PC-9 (cell line): ENCODE results near the gene RBM3.

Source experiments
- CTCF ChIP-seq: fragments of 200-600 bp; sonication (generic); conservative IDR thresholded peaks from 2 replicates; pipeline ENCODE4 v1.6.1; 2017; ENCODE audit warnings: mixed run types, antibody characterized with exemption, mild to moderate bottlenecking, moderate library complexity
- EZH2 ChIP-seq: fragments of 200-600 bp; sonication (generic); IDR thresholded peaks from 2 replicates; pipeline ENCODE4 v1.8.0; 2017; ENCODE audit warnings: antibody characterized with exemption, low read depth

DNA sequence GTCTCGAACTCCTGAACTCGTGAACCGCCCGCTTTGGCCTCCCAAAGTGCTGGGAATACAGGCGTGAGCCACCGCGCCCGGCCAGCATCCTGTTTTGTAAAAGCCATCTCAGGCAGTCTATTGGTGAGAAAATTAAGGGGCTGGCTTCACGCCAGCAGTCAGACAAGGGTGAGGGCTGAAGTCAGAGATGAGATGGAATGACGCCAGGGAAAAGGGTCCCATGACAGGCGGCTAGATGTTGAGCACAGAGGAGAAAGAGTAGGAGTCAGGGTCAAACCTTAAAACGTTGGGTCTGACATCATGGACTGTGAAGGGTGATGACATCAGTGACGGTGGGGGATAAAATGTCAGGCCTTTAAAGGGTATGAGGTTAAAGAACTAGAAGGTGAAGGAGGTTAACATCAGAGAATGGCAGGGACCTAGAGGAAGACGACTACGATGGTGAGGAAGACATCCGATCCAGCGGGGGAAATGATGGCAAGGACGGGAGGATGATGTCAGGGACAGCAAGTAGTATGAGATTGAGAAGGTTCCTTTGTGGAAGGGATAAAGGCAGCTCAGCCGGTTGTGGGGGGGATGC lies 504 bp upstream of the RBM3 start:
- TF ChIP-seq CTCF: no peak
- no peak for TF ChIP-seq EZH2
